Breast epithelium (tissue), 3 donors: ENCODE measurements around the gene KIF26B.

Experiments used
- CTCF ChIP-seq, 3 donors: fragments of 450-650 bp; IDR thresholded peaks; one replicate each; pipeline ENCODE4 v1.5.1; 2016 to 2017; ENCODE audit warnings: antibody characterized with exemption in 3 of 3, mild to moderate bottlenecking in 3 of 3, moderate library complexity in 3 of 3
- POLR2A ChIP-seq: fragments of 450-650 bp; IDR thresholded peaks from one replicate; pipeline ENCODE4 v1.6.1; 2016; ENCODE audit warnings: antibody characterized with exemption, mild to moderate bottlenecking, moderate library complexity

GRCh38 chr1:245551536-245551935 is 396.8 kb downstream of the KIF26B start:
- TF ChIP-seq CTCF (IDR thresholded peaks at IDR 0.05) = no peak
- TF ChIP-seq POLR2A = no peak
